Measurements from ENCODE around the gene NACC2.
"Not testable (repeated sequence)": the region's sequence is repeated elsewhere in the genome, so short reads cannot be mapped to it uniquely, and the experiment has no call there.

NACC2 gene

DNA sequence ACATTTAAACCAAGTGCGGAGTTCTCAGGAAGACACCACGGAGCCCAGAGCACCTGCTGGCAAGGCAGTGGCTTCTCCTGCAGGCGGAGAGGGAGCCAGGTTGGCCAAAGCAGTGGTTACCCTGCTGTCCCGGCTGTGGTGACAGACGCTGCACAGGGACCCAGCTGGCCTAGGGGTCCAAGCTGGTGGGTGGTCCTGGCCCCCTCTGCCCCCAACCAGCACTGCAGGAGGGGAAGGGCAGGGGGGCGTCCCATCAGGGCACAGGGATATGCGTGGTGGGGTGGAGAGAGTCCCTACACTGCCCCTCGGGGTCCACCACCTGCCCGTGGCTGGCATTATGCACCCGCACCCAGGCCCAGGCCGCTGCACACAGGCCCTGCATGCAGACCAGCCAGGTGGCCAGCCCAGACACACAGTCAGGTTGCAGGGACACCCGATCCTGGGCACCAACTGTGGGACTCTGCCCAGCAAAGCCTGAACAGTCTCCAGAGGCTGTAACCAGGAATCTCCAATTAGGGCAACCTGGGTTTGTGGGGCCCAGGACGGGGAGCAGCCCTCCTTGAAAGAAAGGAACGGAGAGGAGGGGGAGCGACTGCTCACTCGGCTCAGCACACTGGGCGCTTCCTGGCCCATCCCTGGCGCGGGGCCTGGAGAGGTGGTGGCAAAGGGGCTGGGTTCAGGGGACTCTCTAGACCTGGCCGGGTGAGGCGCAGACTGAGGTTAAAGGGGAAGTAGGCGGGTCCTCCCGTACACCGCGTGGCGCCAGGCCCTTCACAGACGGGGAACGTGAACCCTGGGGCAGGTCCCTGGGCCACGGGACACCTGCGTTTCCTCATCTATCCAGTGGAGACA is 46.3 kb downstream of the NACC2 start:
- Histone ChIP-seq H3K36me3 (ENCODE audit: control insufficient read depth, low read depth, low read length) (no peaks in the 10 kb centered on the region), H3K27me3 (ENCODE audit: control insufficient read depth, insufficient read depth, low read length) (peaks cover 10% of the 10 kb centered on the region), H3K4me3 (ENCODE audit: low read length) (no peak overlapping the region), H3K4me1 (ENCODE audit: control insufficient read depth, low read depth, low read length) (peaks cover 23% of the 10 kb centered on the region), H3K9me3 (ENCODE audit: control insufficient read depth, low read depth, low read length) (no peaks in the 10 kb centered on the region), H3K9ac (ENCODE audit: low read length) (no peak overlapping the region), H3K27ac (ENCODE audit: low read length) (no peak overlapping the region)

DNA sequence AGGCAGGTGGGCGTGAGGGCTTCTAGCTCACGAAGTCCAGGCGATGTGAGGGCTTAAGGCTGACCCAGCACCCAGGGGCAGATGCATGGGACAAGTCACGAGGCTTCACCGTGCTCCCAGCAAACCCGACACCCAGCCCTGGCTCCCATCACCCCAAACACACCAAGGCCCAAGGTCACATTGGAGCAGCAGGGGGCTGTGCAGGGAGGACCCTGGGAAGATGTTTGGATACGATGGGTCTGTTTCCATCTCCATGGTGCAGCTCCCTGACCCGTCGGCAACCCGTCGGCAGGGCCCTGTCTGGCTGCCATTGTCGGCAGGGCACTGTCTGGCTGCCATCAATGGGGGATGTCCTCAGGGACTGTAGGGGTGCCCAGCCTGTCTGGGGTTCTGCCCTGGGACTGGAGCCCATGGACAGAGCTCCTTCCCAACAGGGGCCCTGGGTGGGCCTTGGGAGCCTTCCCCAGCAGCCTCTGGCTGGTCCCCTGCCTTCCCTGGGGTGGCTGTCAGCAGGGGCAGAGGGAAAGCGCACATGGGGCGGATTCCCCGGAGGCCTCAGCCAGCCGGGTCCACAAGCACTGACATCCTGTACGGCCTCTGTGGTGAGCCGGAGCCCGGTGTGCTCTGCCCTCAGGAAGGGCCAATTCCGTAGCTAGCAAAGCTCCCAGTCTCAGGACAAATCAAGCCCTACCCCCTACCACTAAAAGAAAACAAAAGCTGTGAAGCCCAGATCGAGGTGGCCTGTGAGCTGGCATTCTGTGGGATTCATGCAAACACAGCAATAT is 47.1 kb downstream of the NACC2 start:
- Histone ChIP-seq H3K4me1 (ENCODE audit: control insufficient read depth, low read depth, low read length) (peaks cover 19% of the 10 kb centered on the region), H3K27me3 (ENCODE audit: control insufficient read depth, insufficient read depth, low read length) (peaks cover 10% of the 10 kb centered on the region), H3K4me3 (ENCODE audit: low read length) (no peak overlapping the region), H3K9ac (ENCODE audit: low read length) (no peak overlapping the region), H3K36me3 (ENCODE audit: control insufficient read depth, low read depth, low read length) (no peaks in the 10 kb centered on the region), H3K9me3 (ENCODE audit: control insufficient read depth, low read depth, low read length) (no peaks in the 10 kb centered on the region), H3K27ac (ENCODE audit: low read length) (no peak overlapping the region)

DNA sequence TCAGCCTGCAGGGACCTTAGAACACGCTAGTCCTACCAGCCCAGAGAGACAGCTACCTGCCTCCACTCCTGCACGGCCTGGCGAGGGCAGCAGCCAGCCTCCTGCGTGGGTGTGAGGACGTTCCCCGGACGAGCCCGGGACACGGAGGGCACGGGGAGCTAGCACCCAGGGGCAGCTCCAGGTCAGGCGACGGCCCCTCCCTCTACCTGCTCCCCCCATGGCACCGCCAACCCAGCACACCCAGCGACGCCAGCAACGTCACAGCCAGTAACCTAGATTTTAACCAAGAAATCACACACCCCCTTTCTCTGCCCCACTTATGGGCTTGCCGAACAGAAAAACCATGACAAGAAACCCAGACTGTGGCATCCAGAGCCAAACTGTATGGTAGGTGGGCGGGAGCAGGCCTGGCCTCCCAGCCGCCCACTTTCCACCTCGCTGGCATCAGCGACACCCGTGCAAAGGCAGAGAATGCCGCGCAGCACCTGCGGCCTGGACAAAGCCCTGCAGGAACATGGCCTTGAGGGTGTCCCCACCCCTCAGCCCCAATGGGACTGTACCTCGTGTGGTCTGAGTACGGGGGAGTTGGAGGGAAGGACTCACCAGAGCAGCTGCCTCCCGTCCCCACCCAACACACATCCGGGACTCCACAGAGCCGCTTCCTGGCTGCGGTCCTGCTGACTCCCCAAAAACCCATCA is 47.9 kb downstream of the NACC2 start:
- H3K4me3 ChIP-seq (ENCODE audit: low read length): no peak overlapping the region
- H3K36me3 ChIP-seq (ENCODE audit: control insufficient read depth, low read depth, low read length): no peaks in the 10 kb centered on the region
- H3K27ac ChIP-seq (ENCODE audit: low read length): no peak overlapping the region
- no peaks in the 10 kb centered on the region for H3K9me3 ChIP-seq (ENCODE audit: control insufficient read depth, low read depth, low read length)
- no peak overlapping the region for H3K9ac ChIP-seq (ENCODE audit: low read length)
- H3K4me1 ChIP-seq (ENCODE audit: control insufficient read depth, low read depth, low read length): peaks cover 12% of the 10 kb centered on the region
- H3K27me3 ChIP-seq (ENCODE audit: control insufficient read depth, insufficient read depth, low read length): peaks cover 10% of the 10 kb centered on the region

GRCh38 chr9:136046554-136046920 is 48.6 kb downstream of the NACC2 start:
- H3K36me3 ChIP-seq (ENCODE audit: control insufficient read depth, low read depth, low read length): no peaks in the 10 kb centered on the region
- peaks cover 8% of the 10 kb centered on the region for H3K4me1 ChIP-seq (ENCODE audit: control insufficient read depth, low read depth, low read length)
- no peaks in the 10 kb centered on the region for H3K9me3 ChIP-seq (ENCODE audit: control insufficient read depth, low read depth, low read length)
- H3K9ac ChIP-seq (ENCODE audit: low read length): no peak overlapping the region
- H3K4me3 ChIP-seq (ENCODE audit: low read length): no peak overlapping the region
- H3K27me3 ChIP-seq (ENCODE audit: control insufficient read depth, insufficient read depth, low read length): peaks cover 10% of the 10 kb centered on the region
- H3K27ac ChIP-seq (ENCODE audit: low read length): no peak overlapping the region

DNA sequence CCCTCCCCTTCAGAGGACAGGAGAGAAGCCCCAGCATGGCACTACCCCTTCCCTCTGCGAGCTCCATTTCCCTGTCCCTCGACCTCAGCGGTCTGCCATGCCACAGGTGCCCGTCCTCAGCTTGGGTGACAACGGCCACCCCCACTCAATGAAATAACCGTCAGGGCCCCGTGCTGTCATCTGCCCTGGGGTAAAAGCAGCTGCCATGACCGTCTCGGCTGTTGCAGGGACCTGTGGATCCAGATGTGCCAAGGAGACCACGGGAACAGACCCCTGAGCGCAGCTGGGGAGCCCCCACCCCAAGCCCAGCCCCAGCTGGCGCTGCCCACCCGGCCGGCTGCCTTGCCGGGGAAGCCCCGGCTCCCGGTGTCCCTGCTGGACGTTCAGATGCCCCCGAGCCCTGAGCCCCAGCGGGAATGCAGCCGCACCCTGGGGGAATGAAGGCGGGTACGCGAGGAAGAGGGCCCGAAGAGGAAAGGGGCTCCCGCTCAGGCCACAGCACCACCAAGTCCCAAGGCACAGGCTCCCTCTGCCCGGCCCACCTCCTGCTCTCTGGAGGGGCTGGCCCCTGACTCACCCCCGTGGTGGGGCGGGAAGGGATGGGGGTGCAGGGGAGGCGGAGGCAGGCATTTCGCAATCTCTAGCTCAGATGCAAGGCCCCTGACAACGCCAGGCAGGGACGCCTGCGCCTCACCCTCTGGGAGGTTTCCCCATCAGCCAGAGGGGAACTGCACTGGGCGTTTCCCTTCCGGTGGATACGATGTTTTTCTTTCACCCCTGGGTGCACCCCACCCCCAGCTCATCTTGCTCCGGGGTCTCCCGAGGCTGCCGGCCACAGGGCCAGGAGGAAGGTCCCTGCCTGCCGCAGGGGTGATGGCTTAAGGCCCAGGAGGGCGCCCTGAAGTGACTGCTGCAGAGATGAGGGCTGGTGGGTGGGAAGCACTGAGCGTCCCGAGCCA is 49.2 kb downstream of the NACC2 start:
- Histone ChIP-seq H3K9me3 (ENCODE audit: control insufficient read depth, low read depth, low read length) (no peaks in the 10 kb centered on the region), H3K4me3 (ENCODE audit: low read length) (no peak overlapping the region), H3K27me3 (ENCODE audit: control insufficient read depth, insufficient read depth, low read length) (peaks cover 7% of the 10 kb centered on the region), H3K9ac (ENCODE audit: low read length) (no peak overlapping the region), H3K4me1 (ENCODE audit: control insufficient read depth, low read depth, low read length) (peaks cover 8% of the 10 kb centered on the region), H3K27ac (ENCODE audit: low read length) (no peak overlapping the region), H3K36me3 (ENCODE audit: control insufficient read depth, low read depth, low read length) (no peaks in the 10 kb centered on the region)

- H3K9ac ChIP-seq (ENCODE audit: low read length): no peak overlapping the region
- no peak overlapping the region for H3K27ac ChIP-seq (ENCODE audit: low read length)
- H3K4me3 ChIP-seq (ENCODE audit: low read length): no peak overlapping the region
- peaks cover 8% of the 10 kb centered on the region for H3K4me1 ChIP-seq (ENCODE audit: control insufficient read depth, low read depth, low read length)
- H3K9me3 ChIP-seq (ENCODE audit: control insufficient read depth, low read depth, low read length): no peaks in the 10 kb centered on the region
- no peaks in the 10 kb centered on the region for H3K27me3 ChIP-seq (ENCODE audit: control insufficient read depth, insufficient read depth, low read length)
- no peaks in the 10 kb centered on the region for H3K36me3 ChIP-seq (ENCODE audit: control insufficient read depth, low read depth, low read length)
Observed at GRCh38 chr9:136044971-136045594, 50.0 kb downstream of the NACC2 start.

GRCh38 chr9:136044207-136044970 is 50.7 kb downstream of the NACC2 start:
- Histone ChIP-seq H3K9me3 (ENCODE audit: control insufficient read depth, low read depth, low read length) (peaks cover under 1% of the 10 kb centered on the region), H3K9ac (ENCODE audit: low read length) (no peak overlapping the region), H3K4me1 (ENCODE audit: control insufficient read depth, low read depth, low read length) (peaks cover 8% of the 10 kb centered on the region), H3K27ac (ENCODE audit: low read length) (no peak overlapping the region), H3K4me3 (ENCODE audit: low read length) (no peak overlapping the region), H3K27me3 (ENCODE audit: control insufficient read depth, insufficient read depth, low read length) (no peaks in the 10 kb centered on the region), H3K36me3 (ENCODE audit: control insufficient read depth, low read depth, low read length) (no peaks in the 10 kb centered on the region)

- no peak overlapping the region for H3K9ac ChIP-seq (ENCODE audit: low read length)
- H3K9me3 ChIP-seq (ENCODE audit: control insufficient read depth, low read depth, low read length): peaks cover 3% of the 10 kb centered on the region
- no peaks in the 10 kb centered on the region for H3K27me3 ChIP-seq (ENCODE audit: control insufficient read depth, insufficient read depth, low read length)
- no peak overlapping the region for H3K27ac ChIP-seq (ENCODE audit: low read length)
- H3K4me3 ChIP-seq (ENCODE audit: low read length): no peak overlapping the region
- no peaks in the 10 kb centered on the region for H3K36me3 ChIP-seq (ENCODE audit: control insufficient read depth, low read depth, low read length)
- H3K4me1 ChIP-seq (ENCODE audit: control insufficient read depth, low read depth, low read length): peaks cover 8% of the 10 kb centered on the region
Observed at GRCh38 chr9:136043441-136043991, 51.6 kb downstream of the NACC2 start.

GRCh38 chr9:136042541-136042940 is 52.5 kb downstream of the NACC2 start:
- Histone ChIP-seq H3K36me3 (ENCODE audit: control insufficient read depth, low read depth, low read length) (no peaks in the 10 kb centered on the region), H3K27ac (ENCODE audit: low read length) (no peak overlapping the region), H3K9me3 (ENCODE audit: control insufficient read depth, low read depth, low read length) (peaks cover 3% of the 10 kb centered on the region), H3K27me3 (ENCODE audit: control insufficient read depth, insufficient read depth, low read length) (no peaks in the 10 kb centered on the region), H3K4me3 (ENCODE audit: low read length) (no peak overlapping the region), H3K9ac (ENCODE audit: low read length) (no peak overlapping the region), H3K4me1 (ENCODE audit: control insufficient read depth, low read depth, low read length) (no peaks in the 10 kb centered on the region)

DNA sequence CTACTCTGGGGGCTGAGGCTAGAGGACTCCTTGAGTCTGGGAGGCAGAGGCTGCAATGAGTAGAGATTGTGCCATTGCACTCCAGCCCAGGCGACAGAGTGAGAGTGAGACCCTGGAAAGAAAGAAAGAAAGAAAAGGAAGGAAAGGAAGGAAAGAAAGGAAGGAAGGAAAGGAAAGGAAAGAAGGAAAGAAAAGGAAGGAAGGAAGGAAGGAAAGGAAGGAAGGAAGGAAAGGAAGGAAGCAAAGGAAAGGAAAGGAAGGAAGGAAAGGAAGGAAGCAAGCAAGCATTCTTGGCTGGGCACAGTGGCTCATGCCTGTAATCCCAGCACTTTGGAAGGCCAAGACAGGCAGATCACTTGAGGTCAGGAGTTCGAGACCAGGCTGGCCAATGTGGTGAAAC is 54.2 kb downstream of the NACC2 start:
- H3K9me3 ChIP-seq (ENCODE audit: control insufficient read depth, low read depth, low read length); H3K36me3 ChIP-seq (ENCODE audit: control insufficient read depth, low read depth, low read length); H3K4me1 ChIP-seq (ENCODE audit: control insufficient read depth, low read depth, low read length); H3K27me3 ChIP-seq (ENCODE audit: control insufficient read depth, insufficient read depth, low read length); H3K27ac ChIP-seq (ENCODE audit: low read length); H3K9ac ChIP-seq (ENCODE audit: low read length); H3K4me3 ChIP-seq (ENCODE audit: low read length): not testable (repeated sequence)
